OCI-LY3 (cell line): ENCODE measurements around the gene TACC3.

Source experiments
- CTCF ChIP-seq: fragments of 200-600, 300-600 bp; sonication (generic); IDR thresholded peaks from 2 replicates; pipeline ENCODE4 v1.5.1; 2014; ENCODE audit warnings: antibody characterized with exemption, low read length, low read depth
- EZH2phosphoT487 ChIP-seq: fragments of 200-600 bp; shearing (Covaris generic); IDR thresholded peaks from 2 replicates; pipeline ENCODE4 v1.6.1; 2018; ENCODE audit warnings: antibody characterized with exemption, mixed run types, low read depth

- no peak for TF ChIP-seq CTCF
- TF ChIP-seq EZH2phosphoT487 = no peak
Measured at GRCh38 chr4:1731180-1731579, 9.9 kb downstream of the TACC3 start.
